ENCODE measurements around the gene SYNJ2. TPM values are rescaled to one million over a fixed set of nuclear protein-coding genes. Genes with fewer than 3 reads are reported as not detected.

SYNJ2 gene
- total and polyA plus RNA-seq, 2 of the 4 experiments (the other 2 are of a cell fraction), result 40.8 to 45.2 TPM

GRCh38 chr6:158063736-158064135, 82.1 kb downstream of the SYNJ2 start:
- no peaks in the 10 kb centered on the region for H3K27me3 ChIP-seq (ENCODE audit: control insufficient read depth, insufficient read depth, low read length)
- intact Hi-C loops (cut with micrococcal nuclease), result loop anchor here (10.0 kb wide), 1 partner anchor 749 kb away; no protein-coding TSS in a partner anchor
- in situ Hi-C loops (cut with MboI; ENCODE audit: low sequenced_read_pairs), result no loop called here

More at GRCh38 chr6:158063736-158064135, 82.1 kb downstream of the SYNJ2 start:
- Histone ChIP-seq H3K9me1 (ENCODE audit: insufficient read depth, low read length) (peaks cover 34% of the 10 kb centered on the region), H4K91ac (ENCODE audit: insufficient read depth, low read depth, low read length) (no peak overlapping the region), H2BK5ac (ENCODE audit: low read depth, low read length, poor library complexity, severe bottlenecking) (no peak overlapping the region), H3K4me1 (ENCODE audit: control insufficient read depth, insufficient read depth, low read length) (peaks cover 26% of the 10 kb centered on the region), H4K8ac (ENCODE audit: low read depth in 2 of 2, low read length in 2 of 2) (no peak overlapping the region), H3K79me1 (ENCODE audit: low read depth in 1 of 2, low read length in 2 of 2) (peaks cover 16 to 77% of the 10 kb centered on the region in 2 experiments), H3K14ac (replicated peaks; ENCODE audit: low read depth, low read length) (no peak overlapping the region), H4K20me1 (ENCODE audit: insufficient read depth, low read length) (no peaks in the 10 kb centered on the region), H3K18ac (ENCODE audit: low read depth, low read length) (no peak overlapping the region), H3K36me3 (ENCODE audit: control insufficient read depth, insufficient read depth, low read length) (peaks cover 56% of the 10 kb centered on the region), H2AFZ (replicated peaks; ENCODE audit: low read length, poor library complexity) (no peak overlapping the region), H3K4me3 (ENCODE audit: insufficient read depth, low read depth, low read length) (no peak overlapping the region), H3K56ac (ENCODE audit: extremely low read depth, insufficient read depth, low read length) (no peak overlapping the region), H3K4me2 (ENCODE audit: low read depth, low read length) (no peak overlapping the region), H3K23ac (ENCODE audit: low read depth, low read length) (no peak overlapping the region), H2BK120ac (ENCODE audit: low read depth, low read length) (no peak overlapping the region), H2AK9ac (replicated peaks; ENCODE audit: low read depth, low read length, poor library complexity) (no peak overlapping the region), H2BK15ac (ENCODE audit: low read depth, low read length) (no peak overlapping the region), H4K5ac (ENCODE audit: low read depth, low read length) (no peak overlapping the region), H2BK20ac (ENCODE audit: low read depth, low read length) (no peak overlapping the region), H3K9me3 (ENCODE audit: control insufficient read depth, insufficient read depth, low read length) (no peaks in the 10 kb centered on the region), H3K27ac (ENCODE audit: insufficient read depth, low read length) (no peak overlapping the region), H2AK5ac (ENCODE audit: low read depth, low read length) (peak overlapping the region; percentile 29; the same call in 1 of the 2 replicates), H3K9ac (ENCODE audit: low read depth, low read length) (no peak overlapping the region), H3K4ac (ENCODE audit: low read depth, low read length) (no peak overlapping the region; the same call in 1 of the 2 replicates)
- no TSS peak for BruUV-seq (replicated peaks)
- WGBS, 2 experiments (ENCODE audit: extremely low coverage in 2 of 2, insufficient read length in 1 of 2), result 100% methylated on average over 4 of the region's 11 CpGs; no CpG with 5 or more reads in 1 of the 2 experiments
- dilution Hi-C loops (cut with HindIII; ENCODE audit: low sequenced_read_pairs, unreplicated experiment), result no loop called here
- CTCF ChIA-PET, result no interaction called here
- DNase-seq (no peak), ATAC-seq (ENCODE audit: low read depth) (no peak)
- TF ChIP-seq USF2 (IDR thresholded peaks at IDR 0.05; ENCODE audit: low read depth, low read length) (no peak), MAFK (IDR thresholded peaks at IDR 0.05; ENCODE audit: low read depth, low read length) (no peak), NFE2L2 (IDR thresholded peaks at IDR 0.05; ENCODE audit: low read depth, low read length) (no peak), RCOR1 (IDR thresholded peaks at IDR 0.05; ENCODE audit: insufficient replicate concordance, low read length) (no peak), MXI1 (IDR thresholded peaks at IDR 0.05; ENCODE audit: borderline replicate concordance, low read depth, low read length) (no peak), RAD21 (IDR thresholded peaks at IDR 0.05; ENCODE audit: low read length) (no peak), MAZ (IDR thresholded peaks at IDR 0.05; ENCODE audit: borderline replicate concordance, low read depth, low read length) (no peak), CHD1 (IDR thresholded peaks at IDR 0.05; ENCODE audit: low read depth, low read length) (no peak), BHLHE40 (IDR thresholded peaks at IDR 0.05; ENCODE audit: low read depth, low read length) (no peak), ELK1 (IDR thresholded peaks at IDR 0.05; ENCODE audit: borderline replicate concordance, low read depth, low read length) (no peak), POLR2A (IDR thresholded peaks at IDR 0.05; ENCODE audit: low read depth, low read length) (no peak), SMC3 (IDR thresholded peaks at IDR 0.05; ENCODE audit: low read depth, low read length) (no peak), FOS (IDR thresholded peaks at IDR 0.05; ENCODE audit: low read depth, low read length) (no peak), RFX5 (IDR thresholded peaks at IDR 0.05; ENCODE audit: low read depth, low read length) (no peak), CTCF (conservative IDR thresholded peaks at IDR 0.05; ENCODE audit: low read depth, low read length) (no peak), CEBPB (IDR thresholded peaks at IDR 0.05; ENCODE audit: low read depth, low read length) (no peak)
- POLR2A ChIA-PET (ENCODE audit: unreplicated experiment), result no interaction called here
